GM15510 (cell line): ENCODE measurements around the gene SLC29A3.
A peak's percentile ranks its signal among the peaks of the same experiment; 100 is the strongest.

Experiments used
- POLR2A ChIP-seq: IDR thresholded peaks from 3 replicates; pipeline ENCODE4 v1.6.1; 2011; ENCODE audit warnings: borderline replicate concordance; ENCODE audit not compliant: insufficient read length; ENCODE audit errors: extremely low read depth

Gene SLC29A3

DNA sequence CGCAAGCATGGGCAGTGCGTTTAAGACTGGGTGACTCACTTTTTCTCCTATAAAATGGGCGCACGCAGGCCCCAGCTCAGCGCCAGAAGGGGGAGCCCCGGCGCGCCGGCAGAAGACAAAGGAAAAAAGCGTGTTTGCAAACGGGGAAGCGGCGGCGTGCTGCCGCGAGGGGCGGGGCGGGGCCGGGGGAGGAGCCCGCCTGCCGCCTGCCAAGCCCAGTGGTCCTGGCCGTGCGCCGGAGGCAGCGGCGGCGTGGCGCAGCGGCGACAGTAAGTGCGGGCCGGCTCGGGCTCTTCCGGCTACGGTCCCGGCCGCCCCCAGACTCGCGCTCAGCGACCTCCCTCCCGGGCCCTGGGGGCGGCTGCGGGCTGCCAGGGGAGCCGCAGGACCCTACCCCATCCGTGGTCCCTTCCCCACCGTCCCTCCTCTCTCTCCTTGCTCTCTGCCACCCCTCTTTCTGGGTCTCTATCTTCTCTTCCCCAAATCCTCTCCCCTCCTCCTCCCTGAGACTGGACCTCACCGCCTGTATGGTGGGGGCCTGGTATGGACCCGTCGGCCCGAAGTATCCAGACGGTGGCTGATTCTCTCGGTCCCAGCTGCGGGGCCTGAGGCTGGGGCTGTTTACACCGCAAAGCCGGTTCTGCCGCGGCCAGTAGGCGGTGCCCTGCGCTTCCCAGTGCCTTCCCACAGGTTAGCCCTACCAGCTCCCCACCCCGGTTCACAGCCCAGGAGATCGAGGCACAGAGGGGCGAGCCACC lies at the start of gene SLC29A3:
Gene SLC29A3 (plus strand): TSS at position 218 of the 758 bp plus-strand sequence. CDS start 51 bp downstream, at position 269.
- TF ChIP-seq POLR2A: peak; percentile 67

DNA sequence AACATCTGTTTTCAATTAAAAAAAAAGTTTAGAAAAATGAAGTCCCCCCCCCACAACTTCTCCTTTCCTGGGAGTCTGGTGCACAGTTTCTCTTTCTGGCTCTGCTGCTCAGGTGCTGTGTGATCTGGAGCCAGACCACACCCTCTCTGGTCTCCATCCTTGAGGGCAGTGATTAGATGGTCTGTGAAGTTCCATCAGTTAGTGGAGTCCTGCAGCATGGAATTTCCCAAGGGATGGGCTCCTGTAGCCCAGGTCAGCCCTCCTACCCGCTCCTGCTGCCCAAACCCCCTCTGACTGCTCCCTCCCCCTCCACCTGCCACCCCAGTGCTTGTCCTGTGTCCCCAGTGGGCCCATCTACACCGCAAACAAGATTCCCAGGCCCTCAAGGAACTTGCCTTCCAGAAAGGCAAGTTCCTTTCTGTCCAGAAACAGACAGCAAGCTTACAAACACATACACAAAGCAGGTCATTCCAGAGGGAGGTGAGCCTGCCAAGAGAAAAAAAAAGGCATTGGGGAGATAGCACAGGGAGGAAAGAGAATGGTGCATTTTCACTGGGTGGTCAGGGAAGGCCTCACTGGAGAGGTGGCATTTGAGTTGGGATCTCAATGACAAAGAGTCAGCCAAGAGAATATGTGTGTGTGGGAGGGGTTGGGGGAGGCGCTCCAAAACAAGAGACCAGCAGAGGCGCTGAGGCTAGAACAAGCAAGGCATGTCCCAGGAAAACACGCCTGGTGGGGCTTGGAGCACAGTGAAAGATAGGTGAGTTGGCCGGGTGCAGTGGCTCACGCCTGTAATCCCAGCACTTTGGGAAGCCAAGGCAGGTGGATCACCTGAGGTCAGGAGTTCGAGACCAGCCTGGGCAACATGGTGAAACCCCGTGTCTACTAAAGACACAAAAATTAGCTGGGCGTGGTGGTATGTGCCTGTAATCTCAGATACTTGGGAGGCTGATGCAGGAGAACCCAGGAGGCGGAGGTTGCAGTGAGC lies 49.5 kb upstream of the SLC29A3 start:
- no peak for TF ChIP-seq POLR2A

DNA sequence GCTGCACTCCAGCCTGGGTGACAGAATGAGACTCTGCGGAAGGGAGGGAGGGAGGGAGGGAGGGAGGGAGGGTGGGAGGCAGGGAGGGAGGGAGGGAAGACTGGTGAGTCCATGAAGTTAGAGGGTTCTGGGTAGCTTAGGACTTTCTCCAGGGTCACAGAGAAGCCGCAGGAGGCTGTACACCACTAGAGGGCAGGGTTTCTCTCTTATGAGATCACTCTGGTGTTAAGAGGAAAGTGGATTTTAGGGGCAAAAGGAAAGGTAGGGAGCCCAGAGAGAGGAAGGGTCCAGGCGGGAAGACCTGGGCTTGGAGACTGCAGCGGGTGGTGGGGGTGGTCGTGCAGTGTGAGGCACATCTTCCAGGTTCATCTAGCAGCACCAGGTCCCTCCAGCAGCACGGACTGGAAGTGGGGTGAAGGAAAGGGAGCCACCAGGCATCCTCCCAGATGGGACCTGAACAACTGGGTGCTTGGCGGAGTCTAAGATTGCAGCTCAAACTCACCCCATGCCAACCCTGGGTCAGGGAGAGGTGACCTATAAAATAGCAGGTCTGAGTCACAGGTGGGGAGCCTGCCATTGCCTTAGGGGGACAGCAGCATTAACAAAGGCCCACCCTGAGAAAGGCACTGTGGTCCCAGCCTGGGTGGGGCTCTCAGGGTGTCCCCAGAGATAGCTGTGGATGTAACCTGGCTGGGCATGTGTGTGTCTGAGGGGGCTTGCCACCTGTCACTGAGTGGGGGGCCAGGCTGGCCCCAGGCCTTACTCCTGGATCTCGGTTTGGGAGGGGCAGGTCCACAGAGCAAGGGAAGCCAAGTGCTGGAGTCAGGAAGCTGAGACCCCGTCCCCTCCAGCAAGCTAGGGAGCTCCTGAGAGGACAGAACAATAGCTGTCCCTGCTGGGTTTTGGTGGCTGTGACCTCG lies 48.5 kb upstream of the SLC29A3 start:
- no peak for TF ChIP-seq POLR2A

DNA sequence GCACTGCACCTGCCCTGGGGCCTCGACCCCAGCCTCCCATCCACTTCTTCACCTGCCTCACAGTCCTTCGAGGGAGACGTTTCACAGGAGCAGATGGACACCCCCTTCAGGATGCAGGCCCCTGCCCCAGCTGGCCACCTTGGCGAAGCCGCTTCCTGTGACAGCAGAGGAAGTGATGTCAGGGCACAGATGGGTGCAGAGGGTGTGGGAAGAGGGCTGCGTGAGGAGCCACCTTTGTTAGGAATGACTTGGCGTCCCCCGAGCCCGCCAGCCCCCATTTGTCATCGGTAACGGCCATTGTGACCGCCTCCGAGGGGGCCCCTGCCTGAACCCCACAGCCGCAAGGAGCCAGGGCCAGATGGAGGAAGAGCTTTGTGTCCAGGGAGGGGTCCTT lies 47.4 kb upstream of the SLC29A3 start:
- TF ChIP-seq POLR2A: no peak

DNA sequence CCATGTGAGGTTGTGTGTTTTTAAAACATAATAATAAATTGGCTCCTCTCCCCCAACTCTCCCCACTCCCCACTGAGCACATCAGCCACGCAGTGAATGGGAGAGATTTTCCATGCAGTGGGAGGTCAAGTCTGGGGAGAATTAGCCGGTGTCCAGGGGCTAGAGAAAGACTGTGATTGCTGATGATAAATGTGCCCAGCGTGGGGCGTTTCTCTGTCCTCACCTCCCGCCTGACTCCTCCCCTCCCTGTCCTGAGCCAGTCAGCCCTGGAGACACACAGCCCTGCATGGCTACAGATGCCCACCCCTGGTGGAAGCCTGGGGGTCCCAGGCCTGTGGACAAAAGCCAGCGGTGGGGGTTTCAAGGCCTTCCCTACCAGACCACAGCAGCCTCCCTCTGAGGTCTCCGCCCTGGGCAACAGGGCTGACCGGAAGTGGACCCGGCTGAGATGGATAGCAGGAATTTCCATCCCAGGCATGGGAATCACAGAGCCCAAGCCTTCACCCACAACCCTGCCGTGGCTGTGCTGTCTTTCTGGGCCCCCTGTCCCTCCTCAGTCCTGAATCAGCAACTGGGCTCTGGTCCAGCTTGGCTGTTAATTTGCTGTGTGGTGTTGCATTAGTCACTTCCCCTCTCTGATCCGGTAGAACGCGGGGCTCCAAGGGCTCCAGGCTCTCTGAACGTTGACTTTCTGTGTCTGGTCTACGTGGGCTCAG lies 46.8 kb upstream of the SLC29A3 start:
- no peak for TF ChIP-seq POLR2A

DNA sequence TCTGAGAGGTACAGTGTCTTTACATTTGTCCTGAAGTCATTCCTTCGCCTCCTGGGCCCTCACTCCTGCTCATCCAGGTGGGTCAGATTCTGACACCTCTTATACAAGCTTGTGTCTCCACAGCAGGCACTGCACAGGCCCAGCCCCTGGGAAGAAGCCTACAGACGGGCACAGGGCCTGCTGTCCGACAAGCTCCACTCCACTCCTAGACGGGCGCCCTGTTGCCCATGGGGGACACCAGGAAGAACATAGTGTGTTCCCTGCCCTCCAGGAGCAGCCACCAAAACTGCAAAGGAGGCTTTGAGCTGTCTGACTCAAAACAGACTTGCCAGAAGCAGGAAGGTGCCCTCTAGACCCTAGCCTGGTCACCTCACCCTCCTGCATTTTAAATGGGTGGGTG lies 45.6 kb upstream of the SLC29A3 start:
- TF ChIP-seq POLR2A: no peak

DNA sequence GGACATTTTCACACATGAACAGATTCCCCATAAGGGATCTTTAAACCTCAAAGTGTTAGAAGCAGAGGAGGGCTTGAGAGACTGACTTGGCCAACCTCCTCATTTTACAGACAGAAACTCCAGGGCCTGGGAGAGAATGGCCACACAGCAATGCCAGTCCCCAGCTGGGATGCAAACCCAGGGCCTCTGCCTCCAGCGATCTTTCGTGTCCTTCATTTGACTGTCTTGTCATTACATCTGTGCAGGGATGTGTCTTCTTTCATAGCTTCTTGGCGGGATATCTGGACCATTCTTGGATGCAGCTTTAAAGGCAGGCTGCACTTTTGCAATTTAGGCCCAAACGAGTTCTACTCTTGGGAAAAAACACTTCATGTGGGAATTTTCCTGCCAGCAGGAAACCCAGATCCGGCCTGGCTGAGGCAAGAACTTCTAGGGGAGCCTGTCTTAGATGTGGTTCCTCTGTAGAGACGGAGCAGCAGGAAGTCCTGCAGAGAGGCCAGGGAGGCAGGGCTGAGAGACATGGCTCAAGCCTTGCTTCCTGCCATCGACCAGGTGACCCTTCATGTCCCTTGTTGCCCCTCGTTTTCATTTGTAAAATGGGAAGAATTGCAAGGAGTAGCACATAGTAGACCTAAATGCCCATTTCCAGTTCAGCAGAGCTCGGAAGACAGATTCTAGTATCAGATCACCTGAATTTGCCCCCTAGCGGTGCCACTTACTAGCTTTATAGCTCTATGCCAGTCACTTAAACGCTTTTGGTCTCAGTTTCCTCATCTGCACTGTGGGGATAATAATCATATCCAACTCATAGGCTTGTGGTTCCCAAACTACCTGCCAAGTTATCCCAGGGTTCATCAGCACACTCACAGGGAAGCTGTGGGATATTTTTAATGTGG lies 43.9 kb upstream of the SLC29A3 start:
- TF ChIP-seq POLR2A: no peak

DNA sequence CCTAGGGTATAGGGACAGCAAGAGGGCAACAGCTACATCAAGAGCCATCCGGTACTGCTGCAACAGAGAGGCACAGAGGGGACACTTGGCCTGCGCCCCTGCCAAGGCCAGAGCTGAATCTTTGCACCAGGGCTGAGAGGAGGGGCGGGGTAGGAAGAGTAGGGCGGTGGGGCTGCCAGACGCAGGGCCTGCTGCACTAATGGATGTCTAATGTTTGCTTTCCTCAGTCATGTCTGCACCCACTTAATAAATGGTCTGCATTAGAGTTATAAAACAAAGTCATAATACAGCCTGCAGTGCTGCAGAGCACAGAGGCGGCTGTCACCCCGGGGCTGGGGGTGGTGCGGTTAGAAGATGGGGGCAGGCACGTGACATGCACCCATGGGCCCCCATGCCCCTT lies 42.2 kb upstream of the SLC29A3 start:
- no peak for TF ChIP-seq POLR2A

DNA sequence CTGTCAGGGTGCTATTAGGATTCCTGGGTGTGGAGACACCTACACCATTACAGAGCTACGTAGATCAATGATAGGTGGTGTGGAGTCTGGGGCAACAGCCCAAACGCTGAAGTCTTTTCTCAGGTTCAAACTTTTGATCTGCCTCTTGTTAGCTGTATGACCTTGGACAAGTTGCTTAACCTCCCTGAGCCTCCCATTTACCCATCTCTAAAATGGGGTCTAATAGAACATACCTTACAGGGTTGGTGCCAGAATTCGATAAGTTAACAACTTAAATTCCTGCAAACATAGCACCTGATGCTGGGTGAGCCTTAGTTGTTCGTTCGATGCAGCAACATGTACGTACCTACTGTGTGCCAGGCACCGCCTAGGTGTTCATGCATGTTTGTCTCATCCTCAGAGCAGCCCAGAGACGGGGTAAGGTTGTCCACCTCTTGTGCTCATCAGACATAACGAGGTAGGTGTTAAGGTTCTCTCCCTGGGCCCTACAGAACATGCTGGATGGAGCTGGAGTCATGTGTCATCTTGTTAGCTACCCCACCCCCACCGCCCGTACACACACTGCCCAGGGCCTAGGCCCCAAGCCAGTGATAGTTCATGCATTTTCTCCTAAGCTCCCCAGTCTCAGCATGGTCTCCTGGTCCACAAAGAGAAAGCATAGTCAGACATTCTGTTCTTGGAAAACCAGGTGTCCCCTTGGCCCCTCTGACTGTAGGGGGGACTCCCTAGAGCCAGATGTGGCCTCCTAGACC lies 41.0 kb upstream of the SLC29A3 start:
- TF ChIP-seq POLR2A: no peak

DNA sequence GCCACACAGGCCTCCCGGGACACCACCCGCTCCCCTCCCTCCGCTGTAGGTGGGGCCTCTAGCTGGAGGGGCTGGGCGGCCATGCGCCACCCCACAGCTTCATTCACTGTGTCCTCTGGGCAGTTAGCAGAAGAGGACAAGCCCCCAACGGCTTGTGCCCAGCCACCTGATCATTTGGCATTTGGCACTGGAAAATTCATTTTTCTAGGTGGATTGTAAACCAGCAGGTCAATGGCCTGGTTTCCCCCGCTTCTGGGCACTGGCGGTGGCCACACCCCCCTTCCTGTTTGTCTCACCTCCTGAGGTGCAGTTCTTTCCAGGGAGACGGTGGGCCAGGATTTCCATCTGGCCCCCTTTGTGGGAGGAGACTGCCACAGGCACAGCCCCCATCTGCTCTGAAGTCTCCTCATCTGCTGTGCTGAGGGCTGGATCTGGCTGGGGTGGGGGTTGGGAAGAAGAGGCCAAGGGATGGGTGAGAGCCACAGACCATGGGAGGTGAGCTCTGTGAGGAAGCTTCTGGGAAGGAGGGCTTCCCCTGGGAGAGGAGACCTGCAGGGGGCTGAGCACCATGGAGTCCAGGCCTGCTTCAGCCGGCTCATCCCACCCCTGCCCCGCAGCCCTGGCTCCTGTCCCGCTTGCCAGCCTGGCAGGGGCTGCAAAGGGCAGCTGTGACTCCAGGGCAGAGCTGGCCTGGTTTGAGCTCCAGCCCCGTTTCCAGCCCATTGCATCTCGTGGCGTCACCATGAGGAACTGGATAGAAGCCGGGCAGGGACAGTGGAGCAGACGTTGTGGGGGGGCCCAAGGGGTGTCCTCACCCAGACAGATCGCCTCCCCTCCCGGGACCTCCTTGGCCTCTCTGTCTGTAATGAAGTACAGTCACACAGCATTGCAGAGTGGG lies 40.1 kb upstream of the SLC29A3 start:
- TF ChIP-seq POLR2A: no peak

DNA sequence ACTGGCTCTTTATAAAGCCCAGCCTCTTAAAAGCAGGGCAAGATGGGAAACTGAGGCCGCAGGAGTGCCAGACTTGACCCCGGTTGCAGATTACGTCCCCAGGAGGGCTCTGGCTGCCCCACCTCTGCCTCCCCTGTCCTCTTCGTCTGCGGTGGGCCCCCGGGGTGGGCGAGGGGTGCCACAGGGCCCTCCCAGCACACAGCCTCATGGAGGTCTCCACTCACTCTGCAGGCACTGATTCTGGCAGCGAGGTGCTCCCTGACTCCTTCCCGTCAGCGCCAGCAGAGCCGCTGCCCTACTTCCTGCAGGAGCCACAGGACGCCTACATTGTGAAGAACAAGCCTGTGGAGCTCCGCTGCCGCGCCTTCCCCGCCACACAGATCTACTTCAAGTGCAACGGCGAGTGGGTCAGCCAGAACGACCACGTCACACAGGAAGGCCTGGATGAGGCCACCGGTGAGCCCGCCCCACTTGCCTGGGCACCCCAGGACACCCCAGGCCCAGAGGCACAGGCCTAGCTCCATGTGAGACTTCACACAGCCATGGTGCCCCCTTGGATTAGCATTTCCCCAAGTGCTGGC lies 39.4 kb upstream of the SLC29A3 start:
- TF ChIP-seq POLR2A: no peak
